Left ventricle myocardium superior (tissue), 1 donor: ENCODE measurements around the gene SYT6. TPM values are rescaled to one million over a fixed set of nuclear protein-coding genes. Genes with fewer than 3 reads are reported as not detected.

Experiments
- ATAC-seq: fragments of 200-7000 bp; cut with Tn5 transposase; one replicate; pipeline ENCODE4 v1.9.1; 2020; ENCODE audit warnings: mild to moderate bottlenecking, moderate library complexity
- DNase-seq: peaks from one replicate; pipeline ENCODE4 v3.0.0-alpha.2; 2020
- intact Hi-C: fragments of 100-400 bp; cut with micrococcal nuclease; formaldehyde crosslinking; loops from one replicate; pipeline ENCODE4 v1.11.0; 2022
- long read RNA-seq: library from polyadenylated mRNA; unstranded; transcript quantifications from one replicate; pipeline ENCODE4 v2.0.0, GENCODE V29; 2021
- total RNA-seq: library from RNA; stranded (reverse); fragmentation: NEBNext Ultra II Directional; extraction: Animal tissue kit (Norgen Biotek cat#: 25700); gene quantifications from one replicate; pipeline ENCODE4 v1.2.1, GENCODE V29; 2021
- donor health status: DM: no; HTN: yes; CAD: no; lungs with severe emphysema.

Gene SYT6, protein sequence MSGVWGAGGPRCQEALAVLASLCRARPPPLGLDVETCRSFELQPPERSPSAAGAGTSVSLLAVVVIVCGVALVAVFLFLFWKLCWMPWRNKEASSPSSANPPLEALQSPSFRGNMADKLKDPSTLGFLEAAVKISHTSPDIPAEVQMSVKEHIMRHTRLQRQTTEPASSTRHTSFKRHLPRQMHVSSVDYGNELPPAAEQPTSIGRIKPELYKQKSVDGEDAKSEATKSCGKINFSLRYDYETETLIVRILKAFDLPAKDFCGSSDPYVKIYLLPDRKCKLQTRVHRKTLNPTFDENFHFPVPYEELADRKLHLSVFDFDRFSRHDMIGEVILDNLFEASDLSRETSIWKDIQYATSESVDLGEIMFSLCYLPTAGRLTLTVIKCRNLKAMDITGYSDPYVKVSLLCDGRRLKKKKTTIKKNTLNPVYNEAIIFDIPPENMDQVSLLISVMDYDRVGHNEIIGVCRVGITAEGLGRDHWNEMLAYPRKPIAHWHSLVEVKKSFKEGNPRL
- not detected for total RNA-seq
- long read RNA-seq = 0 reads

DNA sequence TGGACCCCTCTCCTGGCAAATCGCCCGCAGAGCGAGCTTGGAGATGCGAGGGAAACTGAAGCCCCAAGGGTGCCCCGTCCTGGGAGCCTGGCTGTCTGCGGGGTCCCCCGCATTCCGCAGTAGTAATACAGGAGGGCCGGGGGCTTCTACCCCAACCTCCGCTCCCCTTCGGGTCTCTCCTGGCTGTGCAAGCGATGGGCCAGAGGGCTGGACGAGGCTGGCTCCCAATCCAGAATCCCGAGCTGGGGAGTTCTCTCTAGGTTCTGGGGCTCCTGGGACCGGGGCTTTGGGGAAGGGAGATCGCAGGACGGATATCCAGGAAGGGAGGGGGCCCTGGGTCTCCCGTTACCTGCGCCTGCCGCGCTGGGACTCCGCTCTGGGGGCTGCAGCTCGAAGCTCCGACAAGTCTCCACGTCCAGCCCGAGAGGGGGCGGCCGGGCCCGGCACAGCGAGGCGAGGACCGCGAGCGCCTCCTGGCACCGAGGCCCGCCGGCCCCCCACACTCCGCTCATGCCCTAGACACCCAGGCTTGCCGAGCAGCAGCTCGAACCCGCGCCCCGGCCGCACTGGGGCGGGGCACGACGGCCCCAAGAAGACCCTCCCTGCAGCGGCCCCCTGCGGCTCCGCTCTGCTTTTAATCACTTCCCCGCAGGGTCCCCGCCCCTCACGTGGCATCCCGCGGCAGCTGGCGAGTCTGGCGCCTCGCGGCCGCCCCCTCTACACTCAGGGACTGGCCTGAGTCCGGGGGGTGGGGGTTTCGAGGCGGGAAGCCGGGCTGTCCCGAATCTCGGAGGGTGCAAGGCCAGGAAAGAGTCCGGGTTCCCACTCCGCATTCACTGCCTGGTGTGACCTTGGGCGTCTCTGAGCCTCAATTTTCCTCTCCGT is at the start of gene SYT6:
TSS of gene SYT6 (minus strand) at position 609 of the 885 bp plus-strand sequence. CDS start at position 512, 97 bp downstream.
- DNase-seq (peak; percentile 33), ATAC-seq (peak; percentile 42)
- intact Hi-C loops = no loop called here

DNA sequence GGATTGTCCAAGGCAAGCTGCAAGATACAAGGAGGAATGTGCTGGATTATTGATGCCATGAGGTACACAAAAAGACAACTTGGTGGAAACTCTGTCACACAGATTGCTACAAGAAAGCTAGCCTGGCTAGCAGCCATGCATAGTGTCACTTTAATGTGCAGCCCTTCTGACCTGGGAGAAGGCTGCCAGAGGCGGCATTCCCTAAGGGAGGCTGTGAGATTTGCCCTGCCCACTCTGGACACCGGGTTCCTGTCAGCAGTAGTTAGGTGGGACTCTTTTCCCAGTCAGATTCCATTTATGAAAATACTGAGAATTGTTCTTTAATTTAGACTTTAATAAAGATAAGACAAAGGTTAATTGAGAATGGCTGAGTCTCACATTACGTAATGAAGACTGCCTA is 47.8 kb upstream of the SYT6 start:
- peak; percentile 30 for DNase-seq
- intact Hi-C loops = no loop called here
- ATAC-seq = peak; percentile 68

DNA sequence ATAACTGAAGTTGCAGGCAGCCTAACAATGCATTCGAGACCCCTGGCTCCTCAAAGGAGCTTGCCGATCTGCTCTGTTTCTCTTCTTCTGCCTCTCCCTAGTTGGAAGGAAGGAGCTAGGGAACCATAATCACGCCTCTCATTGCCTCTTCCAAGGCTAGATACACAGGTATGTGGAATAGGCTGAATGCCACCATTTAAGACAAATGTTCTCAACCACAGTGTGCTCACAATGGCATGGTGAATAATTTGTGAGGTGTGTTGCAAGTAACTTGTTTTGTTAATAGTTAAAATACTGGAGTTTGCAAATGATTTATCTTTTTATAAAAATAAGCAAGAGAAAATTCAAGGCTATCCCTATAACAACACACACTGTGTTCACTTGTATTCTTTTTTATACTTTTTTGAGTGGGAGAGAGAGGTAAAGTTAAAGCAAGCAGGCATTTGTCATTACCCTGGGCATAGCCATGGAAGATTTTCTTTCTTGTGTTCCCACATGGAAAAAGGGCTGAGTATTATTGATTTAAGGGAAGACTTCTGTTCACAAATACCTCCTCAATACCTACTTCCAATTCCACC is 45.4 kb upstream of the SYT6 start:
- intact Hi-C loops = no loop called here
- ATAC-seq (no peak), DNase-seq (no peak)

DNA sequence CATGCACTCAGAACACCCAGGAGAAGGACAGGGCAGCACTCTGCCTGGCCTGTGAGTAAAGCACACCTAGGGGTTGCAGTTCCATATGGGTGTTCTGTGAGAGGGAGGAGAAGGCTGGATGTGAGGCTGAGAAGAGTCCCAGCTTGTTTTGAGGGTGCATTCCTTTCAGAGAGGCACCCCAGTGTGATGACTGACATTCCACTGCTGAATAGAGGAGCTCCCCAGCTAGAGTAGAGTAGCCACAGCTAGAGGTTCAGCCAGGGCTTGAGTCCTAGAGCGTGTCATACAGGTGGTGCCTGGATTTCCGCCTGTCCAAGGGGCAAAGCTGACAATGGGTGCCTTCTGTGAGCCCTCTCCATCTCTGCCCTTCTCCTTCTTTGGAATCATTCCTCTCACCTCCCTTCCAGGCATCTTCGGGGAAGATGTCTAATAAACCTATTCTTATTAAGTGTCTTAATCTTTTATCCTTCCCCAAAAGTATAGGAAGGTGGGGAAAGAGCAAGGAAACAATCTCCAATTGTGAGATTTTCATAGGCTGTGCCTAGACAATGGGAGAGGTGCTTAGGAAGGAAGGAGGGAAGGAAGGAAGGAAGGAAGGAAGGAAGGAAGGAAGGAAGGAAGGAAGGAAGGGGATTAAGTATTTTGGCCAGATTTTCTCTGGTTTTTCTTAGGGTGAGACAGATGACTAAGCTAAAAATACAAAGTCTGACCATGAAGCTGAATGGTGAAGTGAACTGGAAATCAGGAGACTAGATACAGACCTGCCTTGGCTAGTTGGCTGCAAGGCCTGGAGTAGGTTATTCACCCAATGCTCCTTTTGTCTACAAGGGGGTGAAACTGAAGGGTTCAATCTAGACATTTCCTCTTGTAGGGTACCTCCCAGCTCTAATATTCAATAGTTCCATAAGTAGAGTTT is 43.6 kb upstream of the SYT6 start:
- ATAC-seq = no peak
- no peak for DNase-seq
- intact Hi-C loops = no loop called here

DNA sequence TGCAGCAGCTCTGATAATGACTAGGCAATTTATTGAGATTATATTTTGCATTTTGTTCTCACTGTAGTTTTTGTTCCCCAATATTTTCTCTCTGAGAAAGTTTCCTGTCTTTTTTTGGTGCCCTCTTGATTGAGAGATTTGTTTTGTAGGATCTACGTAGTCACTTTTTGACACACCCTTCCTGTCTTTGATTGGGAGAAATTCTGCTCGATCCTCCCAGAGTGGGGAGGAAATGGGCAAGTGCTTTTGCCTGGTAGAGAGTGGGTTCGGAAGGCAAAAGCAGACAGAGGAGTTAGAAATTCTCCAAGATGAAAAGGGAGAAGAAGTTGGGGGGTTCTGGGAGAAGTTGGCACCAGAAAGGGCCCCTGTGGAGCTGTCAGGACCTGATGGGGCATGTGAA is 42.1 kb upstream of the SYT6 start:
- intact Hi-C loops = no loop called here
- DNase-seq (no peak), ATAC-seq (no peak)

GRCh38 chr1:114192328-114192727 is 38.7 kb upstream of the SYT6 start:
- DNase-seq (no peak), ATAC-seq (no peak)
- intact Hi-C loops = no loop called here

DNA sequence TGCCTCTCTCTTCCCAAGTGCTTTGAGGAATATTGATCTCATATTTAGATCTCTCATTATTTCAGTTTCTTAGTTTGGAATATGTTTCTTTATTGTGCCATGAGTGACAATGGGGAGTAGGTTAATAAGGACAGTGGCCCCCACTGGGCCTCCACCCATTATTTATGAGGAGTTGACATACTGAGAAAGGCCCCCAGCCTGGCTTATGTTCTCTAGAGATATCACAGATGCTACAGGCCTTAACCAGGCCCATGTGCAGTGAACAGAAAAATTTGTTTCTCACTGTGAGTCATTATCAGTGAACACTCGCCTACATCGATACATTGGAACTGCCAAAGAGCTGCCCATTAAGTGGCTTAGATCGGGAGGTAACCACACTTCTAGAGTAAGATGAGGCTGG is 35.7 kb upstream of the SYT6 start:
- ATAC-seq (no peak), DNase-seq (no peak)
- intact Hi-C loops = no loop called here

- intact Hi-C loops = no loop called here
- no peak for DNase-seq
- ATAC-seq = no peak
Observed at GRCh38 chr1:114181356-114181755, 27.7 kb upstream of the SYT6 start.

DNA sequence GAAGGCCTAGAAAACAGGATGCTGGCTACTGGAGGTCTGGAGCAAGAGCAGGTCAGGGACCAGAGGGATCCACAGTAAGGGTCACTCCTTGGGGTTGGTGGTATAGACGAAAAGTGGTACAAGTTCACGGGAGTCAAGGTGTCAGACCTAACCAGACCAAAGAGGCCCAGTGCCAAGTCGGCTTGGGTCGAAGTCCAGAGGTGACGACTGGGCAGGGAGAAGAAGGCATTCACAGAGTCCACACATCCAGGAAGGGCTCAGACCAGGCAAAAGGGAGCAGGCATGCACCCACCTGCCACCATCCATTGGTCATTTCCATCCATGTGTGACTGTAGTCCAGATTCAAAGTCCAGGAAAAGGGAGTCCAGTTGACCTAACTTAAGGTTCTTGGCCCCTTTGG is 27.1 kb upstream of the SYT6 start:
- DNase-seq (no peak), ATAC-seq (no peak)
- intact Hi-C loops = no loop called here

GRCh38 chr1:114178936-114179335 is 25.3 kb upstream of the SYT6 start:
- intact Hi-C loops = no loop called here
- DNase-seq = no peak
- ATAC-seq = no peak

- intact Hi-C loops = no loop called here
Observed at GRCh38 chr1:114177282-114177681, 23.6 kb upstream of the SYT6 start.

DNA sequence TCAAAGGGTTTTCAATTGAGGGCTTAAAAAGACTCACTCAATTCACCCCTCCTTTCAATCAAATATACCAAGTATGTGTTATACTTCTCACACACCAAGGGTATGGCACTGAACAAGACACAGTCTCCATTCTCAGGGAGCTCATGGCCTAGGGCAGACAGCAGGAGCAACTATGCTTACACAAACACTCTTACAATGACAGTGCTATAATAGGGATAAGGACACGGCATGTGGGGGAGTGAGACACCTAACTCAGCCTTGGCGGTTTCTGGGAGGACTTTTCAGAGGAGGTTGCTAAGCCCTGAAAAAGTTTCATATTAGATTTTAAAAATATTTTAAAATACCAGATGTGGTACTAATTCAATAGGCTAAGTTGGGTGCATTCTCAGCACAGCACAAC is 22.7 kb upstream of the SYT6 start:
- intact Hi-C loops = no loop called here
- ATAC-seq (no peak), DNase-seq (no peak)

More at GRCh38 chr1:114177282-114177681, 23.6 kb upstream of the SYT6 start:
- ATAC-seq (no peak), DNase-seq (no peak)

DNA sequence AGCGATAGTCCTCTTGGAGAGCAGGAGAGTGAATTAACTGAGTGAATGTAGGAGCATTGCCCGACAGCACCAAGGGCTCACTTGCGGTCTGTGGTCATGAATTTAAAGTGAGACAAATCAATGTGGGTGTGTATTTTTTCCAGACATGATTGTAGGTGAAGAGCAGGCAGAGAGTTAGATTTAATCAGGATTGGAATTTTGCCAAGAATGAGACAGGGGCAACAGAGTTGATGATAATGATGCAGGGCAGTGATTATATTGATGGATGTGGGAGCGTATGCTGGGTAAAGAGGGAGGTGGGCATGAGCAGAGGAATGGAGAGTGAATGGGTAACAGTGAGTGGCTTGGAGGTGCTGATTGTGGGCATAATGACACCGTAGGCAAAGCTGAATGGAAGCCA is 20.0 kb upstream of the SYT6 start:
- ATAC-seq (no peak), DNase-seq (no peak)
- intact Hi-C loops = no loop called here

GRCh38 chr1:114169509-114169908 is 15.8 kb upstream of the SYT6 start:
- ATAC-seq = no peak
- DNase-seq = no peak
- intact Hi-C loops = no loop called here

- no peak for DNase-seq
- no peak for ATAC-seq
- intact Hi-C loops = no loop called here
Observed at GRCh38 chr1:114167226-114167625, 13.6 kb upstream of the SYT6 start.

GRCh38 chr1:114164840-114165543 is 11.3 kb upstream of the SYT6 start:
- ATAC-seq (no peak), DNase-seq (no peak)
- intact Hi-C loops = no loop called here

DNA sequence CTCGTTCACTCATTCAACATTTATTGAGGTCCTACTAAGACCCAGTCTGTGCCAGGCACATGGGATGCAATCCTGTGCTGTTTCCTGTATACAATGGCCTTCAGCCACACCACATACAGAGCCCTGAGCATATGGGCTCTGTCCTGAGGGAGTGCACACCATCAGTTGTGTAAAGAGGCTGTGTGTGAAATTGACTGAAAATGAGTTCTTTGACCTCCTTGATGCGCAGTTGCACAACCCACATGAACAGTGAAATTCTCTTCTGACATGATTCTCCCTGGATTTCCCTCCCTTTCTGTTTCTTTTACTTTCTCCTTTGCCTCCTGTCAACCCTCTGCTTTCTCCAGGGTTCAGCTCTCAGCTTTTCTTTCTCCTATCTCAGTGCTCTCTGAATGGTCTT is 6.3 kb upstream of the SYT6 start:
- intact Hi-C loops = no loop called here

GRCh38 chr1:114157275-114157660 is 3.6 kb upstream of the SYT6 start:
- intact Hi-C loops = no loop called here
- DNase-seq = no peak
- no peak for ATAC-seq

More for the DNA sequence above, 6.3 kb upstream of the SYT6 start:
- ATAC-seq (no peak), DNase-seq (no peak)
